ENCODE data around the gene OR51B6.

The OR51B6 gene

DNA sequence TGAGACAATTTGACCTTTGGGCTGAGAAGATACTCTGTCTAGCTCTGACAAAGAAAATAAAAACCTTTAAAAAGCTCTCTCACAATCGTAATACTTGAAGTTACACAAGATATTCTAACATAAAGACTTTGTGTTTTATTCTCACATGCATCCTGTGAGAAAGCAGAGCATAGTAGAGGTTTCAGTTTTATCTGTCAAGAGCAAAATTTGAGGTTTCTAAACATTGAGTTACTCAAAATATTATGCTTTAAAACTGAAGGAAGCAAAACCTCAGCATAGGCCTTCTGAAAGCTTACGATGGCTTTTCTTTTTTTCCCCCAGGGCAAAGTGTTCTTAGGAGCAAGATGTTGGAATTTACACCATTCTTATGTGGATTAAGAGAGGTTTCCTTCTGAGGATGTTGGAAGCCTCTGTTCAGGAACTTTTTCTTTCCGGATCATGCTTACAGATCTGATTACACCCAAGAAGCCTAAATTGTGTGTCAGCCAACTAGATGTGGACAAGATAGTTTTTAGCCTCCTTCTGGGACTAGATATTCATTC is 17.3 kb downstream of the OR51B6 start:
- Histone ChIP-seq H3K4me3 (ENCODE audit: low read depth, low read length) (no peak overlapping the region), H3K36me3 (no peaks in the 10 kb centered on the region), H3K9me3 (no peaks in the 10 kb centered on the region), H3K4me1 (no peaks in the 10 kb centered on the region), H3K27me3 (no peaks in the 10 kb centered on the region)
- DNase-seq, result no peak
- TF ChIP-seq, protein P1, sequence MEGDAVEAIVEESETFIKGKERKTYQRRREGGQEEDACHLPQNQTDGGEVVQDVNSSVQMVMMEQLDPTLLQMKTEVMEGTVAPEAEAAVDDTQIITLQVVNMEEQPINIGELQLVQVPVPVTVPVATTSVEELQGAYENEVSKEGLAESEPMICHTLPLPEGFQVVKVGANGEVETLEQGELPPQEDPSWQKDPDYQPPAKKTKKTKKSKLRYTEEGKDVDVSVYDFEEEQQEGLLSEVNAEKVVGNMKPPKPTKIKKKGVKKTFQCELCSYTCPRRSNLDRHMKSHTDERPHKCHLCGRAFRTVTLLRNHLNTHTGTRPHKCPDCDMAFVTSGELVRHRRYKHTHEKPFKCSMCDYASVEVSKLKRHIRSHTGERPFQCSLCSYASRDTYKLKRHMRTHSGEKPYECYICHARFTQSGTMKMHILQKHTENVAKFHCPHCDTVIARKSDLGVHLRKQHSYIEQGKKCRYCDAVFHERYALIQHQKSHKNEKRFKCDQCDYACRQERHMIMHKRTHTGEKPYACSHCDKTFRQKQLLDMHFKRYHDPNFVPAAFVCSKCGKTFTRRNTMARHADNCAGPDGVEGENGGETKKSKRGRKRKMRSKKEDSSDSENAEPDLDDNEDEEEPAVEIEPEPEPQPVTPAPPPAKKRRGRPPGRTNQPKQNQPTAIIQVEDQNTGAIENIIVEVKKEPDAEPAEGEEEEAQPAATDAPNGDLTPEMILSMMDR (IDR thresholded peaks at IDR 0.05; ENCODE audit: low read depth, low read length), result no peak

- no peak for DNase-seq
Observed at GRCh38 chr11:5369789-5370188, 18.5 kb downstream of the OR51B6 start.

DNA sequence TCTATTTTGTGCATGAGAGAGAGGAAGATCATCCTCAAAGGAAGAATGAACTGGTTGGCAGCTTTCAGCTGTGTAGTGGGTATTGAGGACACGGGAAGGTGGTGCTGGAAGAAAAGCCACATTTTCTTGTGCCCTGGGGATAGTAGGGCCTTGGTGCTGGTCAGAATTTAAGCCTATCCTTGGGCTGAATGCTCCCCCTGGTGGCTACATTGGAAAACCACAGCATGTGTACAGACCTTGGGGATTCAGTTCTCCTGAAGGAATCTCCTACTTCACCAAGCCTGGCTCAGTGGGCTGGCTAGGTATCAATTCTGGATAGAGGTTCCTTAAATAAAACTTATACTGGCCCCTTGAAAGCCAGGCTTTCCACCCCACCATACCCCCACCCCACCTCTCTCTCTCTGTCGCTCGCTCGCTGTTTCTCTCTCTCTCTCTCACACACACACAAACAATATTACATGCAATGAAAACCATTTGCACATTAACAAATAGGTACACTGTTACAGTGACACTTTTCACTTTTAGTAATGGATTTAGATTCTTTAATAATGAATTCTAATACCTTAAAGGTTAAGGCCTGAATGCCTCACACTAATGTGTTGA is 29.5 kb downstream of the OR51B6 start:
- peak; percentile 30 for DNase-seq
- H3K4me1 ChIP-seq, result no peaks in the 10 kb centered on the region
- no peaks in the 10 kb centered on the region for H3K36me3 ChIP-seq
- TF ChIP-seq, protein P1 (IDR thresholded peaks at IDR 0.05; ENCODE audit: low read depth, low read length), result peak; percentile 67
- no peaks in the 10 kb centered on the region for H3K9me3 ChIP-seq
- no peak overlapping the region for H3K4me3 ChIP-seq (ENCODE audit: low read depth, low read length)
- no peaks in the 10 kb centered on the region for H3K27me3 ChIP-seq

More at GRCh38 chr11:5369789-5370188, 18.5 kb downstream of the OR51B6 start:
- no peaks in the 10 kb centered on the region for H3K36me3 ChIP-seq
- no peak overlapping the region for H3K4me3 ChIP-seq (ENCODE audit: low read depth, low read length)
- H3K4me1 ChIP-seq, result no peaks in the 10 kb centered on the region
- no peaks in the 10 kb centered on the region for H3K9me3 ChIP-seq
- TF ChIP-seq, protein P1 (IDR thresholded peaks at IDR 0.05; ENCODE audit: low read depth, low read length), result no peak
- no peaks in the 10 kb centered on the region for H3K27me3 ChIP-seq

DNA sequence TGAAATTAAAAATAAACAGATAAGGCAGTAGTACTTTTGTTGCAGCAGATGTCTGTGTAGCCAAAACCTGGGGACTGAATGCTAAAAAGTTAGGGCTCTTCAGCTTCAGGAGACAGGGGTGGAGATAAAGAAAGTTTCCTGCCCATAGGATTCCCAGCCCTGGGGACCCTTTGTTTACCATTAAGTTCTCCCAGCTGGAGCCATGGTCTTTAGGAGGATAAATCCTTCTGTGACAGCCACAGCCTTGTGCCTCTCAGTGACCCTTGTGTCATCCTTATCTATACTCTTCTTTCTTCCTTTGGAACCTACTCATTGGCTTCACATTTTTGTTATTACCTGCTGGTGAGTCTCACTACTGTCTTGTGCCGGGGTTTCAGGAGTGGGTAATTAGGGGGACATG is 32.3 kb downstream of the OR51B6 start, which contains the start of gene OR51M1:
Gene OR51M1 (plus strand): TSS at position 237 of the 400 bp plus-strand sequence. CDS start 5,587 bp downstream, outside the sequence.
- no peak within 1 kb of the TSS for H3K4me3 ChIP-seq (ENCODE audit: low read depth, low read length)
- no peaks in the 10 kb centered on the region for H3K9me3 ChIP-seq
- no peak for DNase-seq
- TF ChIP-seq, protein P1 (IDR thresholded peaks at IDR 0.05; ENCODE audit: low read depth, low read length), result no peak
- H3K36me3 ChIP-seq, result no peaks in the 10 kb centered on the region
- H3K4me1 ChIP-seq, result no peaks in the 10 kb centered on the region
- no peaks in the 10 kb centered on the region for H3K27me3 ChIP-seq

DNA sequence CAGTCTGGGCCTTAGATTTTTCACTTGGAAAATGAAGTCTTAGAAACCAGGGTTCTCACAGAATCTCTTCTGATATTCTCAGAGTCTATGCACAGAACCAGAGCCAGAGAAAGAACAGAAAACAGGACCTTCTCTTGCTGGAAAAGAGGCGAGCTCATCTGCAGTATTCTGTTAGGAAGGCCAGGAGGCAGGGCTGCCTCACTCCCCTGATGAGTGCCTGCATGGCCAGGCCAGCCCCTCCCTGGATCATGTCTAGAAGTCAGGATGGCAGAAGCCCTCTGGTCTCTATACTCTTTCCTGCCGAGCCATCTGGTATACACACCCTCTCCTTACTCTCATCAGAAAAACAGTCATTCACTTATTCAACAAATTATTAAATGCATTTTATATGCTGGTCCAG is 33.0 kb downstream of the OR51B6 start:
- no peak for DNase-seq
- TF ChIP-seq, protein P1 (IDR thresholded peaks at IDR 0.05; ENCODE audit: low read depth, low read length), result no peak
- H3K4me3 ChIP-seq (ENCODE audit: low read depth, low read length), result no peak overlapping the region
- no peaks in the 10 kb centered on the region for H3K9me3 ChIP-seq
- no peaks in the 10 kb centered on the region for H3K36me3 ChIP-seq
- no peaks in the 10 kb centered on the region for H3K4me1 ChIP-seq
- H3K27me3 ChIP-seq, result no peaks in the 10 kb centered on the region

DNA sequence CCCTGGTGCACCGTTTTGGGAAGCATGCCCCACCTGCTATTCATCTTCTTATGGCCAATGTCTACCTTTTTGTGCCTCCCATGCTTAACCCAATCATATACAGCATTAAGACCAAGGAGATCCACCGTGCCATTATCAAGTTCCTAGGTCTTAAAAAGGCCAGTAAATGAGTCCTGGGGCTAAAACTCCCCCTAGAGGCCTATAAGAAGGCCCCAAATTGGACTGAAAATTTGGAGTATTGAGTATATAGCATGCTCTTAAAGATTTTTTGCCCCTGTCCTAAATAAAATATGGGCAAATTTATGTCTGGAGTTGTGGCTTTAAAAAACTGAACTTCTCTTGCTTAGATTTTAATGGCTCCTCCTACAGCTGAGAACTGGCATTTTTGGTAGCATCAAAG is 38.9 kb downstream of the OR51B6 start:
- TF ChIP-seq, protein P1 (IDR thresholded peaks at IDR 0.05; ENCODE audit: low read depth, low read length), result no peak
- no peak for DNase-seq
- Histone ChIP-seq H3K27me3 (no peaks in the 10 kb centered on the region), H3K36me3 (no peaks in the 10 kb centered on the region), H3K9me3 (no peaks in the 10 kb centered on the region), H3K4me3 (ENCODE audit: low read depth, low read length) (no peak overlapping the region), H3K4me1 (no peaks in the 10 kb centered on the region)

Data from BE2C (cell line).